GM12801 (cell line): ENCODE data around the gene KNDC1.

ENCODE experiments used
- TF ChIP-seq, protein P1 (sequence below): IDR thresholded peaks from one replicate; pipeline ENCODE4 v1.5.1; 2011; ENCODE audit warnings: control low read depth; ENCODE audit not compliant: insufficient read length; ENCODE audit errors: extremely low read depth

KNDC1 gene

DNA sequence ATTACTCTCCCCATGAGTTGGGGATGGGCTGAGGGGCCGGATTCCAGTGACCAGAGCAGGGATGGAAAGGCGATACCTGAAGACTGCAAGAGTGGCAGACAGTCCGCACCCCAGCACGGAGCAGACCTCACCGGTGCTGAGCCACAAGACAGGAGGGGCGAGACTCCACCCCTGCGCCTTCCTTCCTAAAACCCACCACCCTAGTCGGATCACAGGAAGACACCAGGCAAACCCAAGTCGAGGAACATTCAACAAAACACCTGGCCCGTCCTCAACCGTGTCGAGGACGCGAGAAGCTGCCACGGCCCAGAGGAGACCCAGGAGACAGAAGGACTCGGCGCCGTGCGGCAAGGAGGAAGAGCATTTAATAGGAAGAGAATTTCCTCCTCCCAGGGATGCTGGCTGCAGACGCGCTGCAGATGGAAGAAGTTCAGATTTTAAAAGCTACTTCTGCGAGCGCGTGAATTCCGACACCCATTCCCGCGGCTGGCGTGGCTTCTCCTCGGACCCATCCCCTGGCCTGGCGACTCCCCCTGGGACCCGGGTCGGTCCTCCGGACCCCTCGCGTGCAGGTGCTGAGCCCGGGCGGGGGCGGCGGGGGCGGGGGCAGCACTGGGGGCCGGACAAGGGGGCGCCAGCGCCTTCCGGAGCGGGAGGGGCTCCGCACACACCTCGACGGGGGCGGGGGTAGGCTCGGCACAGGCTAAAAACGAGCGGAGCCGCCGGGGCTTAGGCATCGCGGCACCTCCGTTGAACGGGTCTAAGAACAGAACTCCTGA lies 69.4 kb downstream of the KNDC1 start:
- TF ChIP-seq, protein P1, sequence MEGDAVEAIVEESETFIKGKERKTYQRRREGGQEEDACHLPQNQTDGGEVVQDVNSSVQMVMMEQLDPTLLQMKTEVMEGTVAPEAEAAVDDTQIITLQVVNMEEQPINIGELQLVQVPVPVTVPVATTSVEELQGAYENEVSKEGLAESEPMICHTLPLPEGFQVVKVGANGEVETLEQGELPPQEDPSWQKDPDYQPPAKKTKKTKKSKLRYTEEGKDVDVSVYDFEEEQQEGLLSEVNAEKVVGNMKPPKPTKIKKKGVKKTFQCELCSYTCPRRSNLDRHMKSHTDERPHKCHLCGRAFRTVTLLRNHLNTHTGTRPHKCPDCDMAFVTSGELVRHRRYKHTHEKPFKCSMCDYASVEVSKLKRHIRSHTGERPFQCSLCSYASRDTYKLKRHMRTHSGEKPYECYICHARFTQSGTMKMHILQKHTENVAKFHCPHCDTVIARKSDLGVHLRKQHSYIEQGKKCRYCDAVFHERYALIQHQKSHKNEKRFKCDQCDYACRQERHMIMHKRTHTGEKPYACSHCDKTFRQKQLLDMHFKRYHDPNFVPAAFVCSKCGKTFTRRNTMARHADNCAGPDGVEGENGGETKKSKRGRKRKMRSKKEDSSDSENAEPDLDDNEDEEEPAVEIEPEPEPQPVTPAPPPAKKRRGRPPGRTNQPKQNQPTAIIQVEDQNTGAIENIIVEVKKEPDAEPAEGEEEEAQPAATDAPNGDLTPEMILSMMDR = no peak

DNA sequence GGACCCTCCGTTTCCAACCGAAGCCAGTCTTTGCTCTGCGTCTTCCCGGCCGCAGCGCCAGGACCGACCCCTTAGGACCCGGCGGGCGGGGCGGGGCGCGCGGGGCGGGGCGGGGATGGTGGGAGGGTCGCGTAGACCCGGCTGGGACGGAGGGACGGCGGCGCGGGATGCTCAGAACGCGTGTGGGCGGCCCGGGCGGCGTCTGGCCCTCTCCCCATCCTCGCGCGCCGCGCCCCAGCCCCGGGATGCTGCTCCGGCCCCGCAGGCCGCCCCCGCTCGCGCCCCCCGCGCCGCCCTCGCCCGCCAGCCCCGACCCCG lies 70.0 kb downstream of the KNDC1 start, which contains the start of gene UTF1:
Gene UTF1, plus strand, starts transcription at position 174 of the 318 bp plus-strand sequence. Its CDS starts 72 bp downstream, at position 246.
- TF ChIP-seq, protein P1 = no peak

DNA sequence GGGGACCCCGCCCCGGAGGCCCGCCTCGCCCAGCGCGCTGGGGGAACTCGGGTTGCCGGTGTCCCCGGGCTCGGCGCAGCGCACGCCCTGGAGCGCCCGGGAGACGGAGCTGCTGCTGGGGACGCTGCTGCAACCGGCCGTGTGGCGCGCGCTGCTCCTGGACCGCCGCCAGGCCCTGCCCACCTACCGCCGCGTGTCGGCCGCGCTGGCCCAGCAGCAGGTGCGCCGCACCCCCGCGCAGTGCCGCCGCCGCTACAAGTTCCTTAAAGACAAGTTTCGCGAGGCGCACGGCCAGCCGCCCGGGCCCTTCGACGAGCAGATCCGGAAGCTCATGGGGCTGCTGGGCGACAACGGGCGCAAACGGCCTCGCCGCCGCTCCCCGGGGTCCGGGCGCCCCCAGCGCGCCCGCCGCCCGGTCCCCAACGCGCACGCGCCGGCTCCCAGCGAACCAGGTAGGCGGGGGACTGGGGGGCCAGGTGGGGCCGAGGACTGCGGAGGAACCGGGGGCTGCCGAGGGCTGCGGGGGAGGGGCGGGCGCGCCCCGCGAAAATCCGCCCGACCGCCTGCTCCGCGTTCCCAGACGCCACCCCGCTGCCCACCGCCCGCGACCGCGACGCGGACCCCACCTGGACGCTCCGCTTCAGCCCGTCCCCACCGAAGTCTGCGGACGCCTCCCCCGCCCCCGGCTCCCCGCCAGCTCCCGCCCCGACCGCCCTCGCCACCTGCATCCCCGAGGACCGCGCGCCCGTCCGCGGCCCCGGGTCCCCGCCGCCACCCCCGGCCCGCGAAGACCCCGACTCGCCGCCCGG lies 70.6 kb downstream of the KNDC1 start:
- TF ChIP-seq, protein P1 = no peak

DNA sequence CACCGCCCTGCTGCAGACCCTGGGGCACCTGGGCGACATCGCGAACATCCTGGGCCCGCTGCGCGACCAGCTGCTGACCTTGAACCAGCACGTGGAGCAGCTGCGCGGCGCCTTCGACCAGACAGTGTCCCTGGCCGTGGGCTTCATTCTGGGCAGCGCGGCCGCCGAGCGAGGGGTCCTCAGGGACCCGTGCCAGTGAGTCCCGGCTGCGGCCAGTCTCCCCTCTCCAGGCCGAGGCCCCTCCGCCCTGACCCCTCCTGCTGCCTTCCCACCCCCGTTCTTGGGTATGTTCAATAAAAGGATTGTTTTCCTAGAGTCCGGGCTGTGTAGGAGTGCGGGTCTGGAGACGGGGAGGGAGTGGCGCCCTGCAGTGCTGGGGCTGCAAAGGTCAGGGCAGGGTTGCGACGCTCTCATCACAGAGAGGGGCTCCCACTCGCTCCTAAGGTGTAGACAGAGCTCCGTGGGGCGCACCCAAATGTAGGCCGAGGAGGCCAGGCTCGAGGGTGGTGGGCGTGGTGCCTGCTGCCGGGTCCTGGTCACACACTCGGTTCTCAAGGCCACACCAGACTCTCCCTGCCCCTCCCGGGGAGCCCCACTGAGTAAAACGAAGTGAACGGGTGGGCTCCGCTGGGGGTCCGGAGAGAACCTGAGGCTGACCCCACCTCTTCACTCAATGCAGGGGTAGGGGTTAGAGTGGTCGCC lies 71.4 kb downstream of the KNDC1 start:
- TF ChIP-seq, protein P1 = no peak

DNA sequence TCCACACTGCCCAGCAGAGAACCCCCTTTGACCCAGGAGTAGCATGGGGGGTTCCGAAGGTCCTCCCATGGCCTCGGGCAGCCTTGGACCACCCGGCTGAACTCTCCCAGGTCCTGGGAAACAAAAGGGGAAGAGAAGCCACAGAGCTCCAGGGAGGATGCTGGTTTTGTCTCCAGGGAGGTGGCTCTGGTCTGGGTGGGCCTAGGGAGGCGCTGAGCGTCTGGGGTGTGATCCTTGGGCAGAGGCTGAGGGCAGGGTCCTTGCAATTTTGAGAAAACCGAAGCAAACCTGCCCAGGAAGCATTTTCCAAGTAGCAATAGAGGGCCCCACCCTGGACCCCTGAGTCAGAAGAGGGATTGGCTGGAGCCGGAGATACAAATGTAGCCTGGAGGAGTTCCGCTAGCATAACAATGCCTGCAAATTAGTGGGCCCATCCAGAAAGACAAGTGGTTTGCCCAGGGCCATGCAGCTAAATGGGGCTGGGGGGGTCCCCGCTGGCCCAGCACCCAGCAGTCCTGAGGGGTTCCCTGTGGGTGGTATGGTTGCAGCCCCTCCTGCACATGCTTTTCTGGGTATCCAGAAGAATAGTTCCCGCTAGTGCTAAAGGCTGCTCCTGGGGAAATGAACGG lies 72.0 kb downstream of the KNDC1 start:
- TF ChIP-seq, protein P1 = no peak

DNA sequence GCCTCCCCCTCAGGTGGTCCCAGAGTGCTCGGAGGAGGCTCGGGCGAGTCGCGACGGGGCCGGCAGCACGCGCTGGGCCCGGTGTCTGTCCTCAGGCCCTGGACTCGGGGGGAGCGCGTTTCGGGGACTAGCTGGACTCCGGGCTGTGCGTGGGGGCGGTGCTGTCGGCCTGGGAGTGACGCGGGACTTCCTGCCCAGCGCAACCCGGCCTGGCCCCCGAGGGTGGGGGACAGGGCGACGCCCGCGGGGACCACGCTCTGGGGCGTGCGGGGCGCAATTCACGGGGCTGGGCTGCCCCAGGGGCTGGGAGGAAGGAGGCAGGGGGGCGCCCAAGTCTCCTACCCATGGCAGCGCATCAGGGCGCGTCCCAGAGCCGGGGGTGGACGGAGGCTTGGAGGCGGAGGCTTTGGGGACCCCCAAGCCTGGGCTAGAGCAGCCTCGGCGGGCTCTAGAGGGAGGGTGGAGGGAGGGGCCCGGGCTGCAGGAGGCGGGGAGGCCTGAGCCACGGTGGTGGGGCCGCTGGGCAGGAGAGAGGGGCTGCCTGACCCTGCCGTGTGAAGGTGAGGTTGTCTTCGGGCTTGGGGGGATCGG lies 75.3 kb downstream of the KNDC1 start:
- TF ChIP-seq, protein P1 = no peak
